Hepatocyte (in vitro differentiated cells): ENCODE measurements around the gene IQGAP2. TPM values are rescaled to one million over a fixed set of nuclear protein-coding genes. Genes with fewer than 3 reads are reported as not detected.

ENCODE experiments used
- DNase-seq: peaks from one replicate; pipeline ENCODE4 v3.0.0-alpha.2; 2016; ENCODE audit warnings: low spot score
- H2AFZ ChIP-seq: fragments of 200-600 bp; sonication (generic); 2 replicates; pipeline ENCODE4 v1.6.0; 2016; ENCODE audit warnings: antibody characterized with exemption, mild to moderate bottlenecking
- H3K27ac ChIP-seq: fragments of 200-600 bp; sonication (generic); 2 replicates; pipeline ENCODE4 v1.5.1; 2016; ENCODE audit warnings: mild to moderate bottlenecking
- H3K27me3 ChIP-seq: fragments of 200-600 bp; sonication (generic); 2 replicates; pipeline ENCODE4 v1.6.1; 2016
- H3K36me3 ChIP-seq: fragments of 200-600 bp; sonication (generic); replicated peaks from 2 replicates; pipeline ENCODE4 v1.5.1; 2016; ENCODE audit warnings: low read depth; ENCODE audit not compliant: insufficient read depth
- H3K4me1 ChIP-seq: fragments of 200-600 bp; sonication (generic); 2 replicates; pipeline ENCODE4 v1.5.1; 2016; ENCODE audit warnings: mild to moderate bottlenecking, moderate library complexity; ENCODE audit not compliant: insufficient read depth
- H3K4me2 ChIP-seq: fragments of 200-600 bp; sonication (generic); 2 replicates; pipeline ENCODE4 v1.6.0; 2016
- H3K4me3 ChIP-seq: fragments of 200-600 bp; sonication (generic); 2 replicates; pipeline ENCODE4 v1.5.1; 2016; ENCODE audit warnings: mild to moderate bottlenecking
- H3K79me2 ChIP-seq: fragments of 200-600 bp; sonication (generic); 2 replicates; pipeline ENCODE4 v1.6.0; 2017; ENCODE audit warnings: mild to moderate bottlenecking
- H3K9me2 ChIP-seq: fragments of 200-600 bp; sonication (generic); replicated peaks from 2 replicates; pipeline ENCODE4 v1.6.0; 2017; ENCODE audit warnings: mild to moderate bottlenecking; ENCODE audit not compliant: insufficient read depth
- H3K9me3 ChIP-seq: fragments of 200-600 bp; sonication (generic); 2 replicates; pipeline ENCODE4 v1.5.1; 2016; ENCODE audit warnings: low read depth, mild to moderate bottlenecking
- H4K20me1 ChIP-seq: fragments of 200-600 bp; sonication (generic); 2 replicates; pipeline ENCODE4 v1.6.0; 2016; ENCODE audit warnings: mild to moderate bottlenecking; ENCODE audit not compliant: insufficient read depth, poor library complexity, severe bottlenecking
- EZH2 ChIP-seq: fragments of 200-600 bp; sonication (generic); IDR thresholded peaks from 2 replicates; pipeline ENCODE4 v1.6.1; 2016; ENCODE audit warnings: antibody characterized with exemption, mild to moderate bottlenecking, borderline replicate concordance
- EZH2phosphoT487 ChIP-seq: fragments of 200-600 bp; sonication (generic); IDR thresholded peaks from one replicate; pipeline ENCODE4 v1.6.1; 2018; ENCODE audit warnings: antibody characterized with exemption, mild to moderate bottlenecking, low read depth, moderate library complexity; ENCODE audit not compliant: unreplicated experiment, severe bottlenecking
- WGBS: methylation state at CpG from one replicate; pipeline ENCODE4 v1.1.6; 2016; ENCODE audit warnings: low lambda C conversion rate; ENCODE audit errors: missing lambda C conversion rate; 5-methylcytosine and 5-hydroxymethylcytosine counted together
- polyA plus RNA-seq: library from polyadenylated mRNA; unstranded; fragments of >200 nt; fragmentation: Nextera tagmentation; extraction: Ambion mirVana; gene quantifications from 2 replicates; pipeline ENCODE4 v1.2.1, GENCODE V29; 2016
- total RNA-seq: library from RNA; depleted of rRNA; stranded (reverse); fragments of >200 nt; gene quantifications from 2 replicates; pipeline ENCODE4 v1.2.3, GENCODE V29; 2014
- TF ChIP-seq, protein P1 (sequence below): fragments of 200-600 bp; sonication (generic); IDR thresholded peaks from 2 replicates; pipeline ENCODE4 v1.5.1; 2016; ENCODE audit warnings: antibody characterized with exemption, mild to moderate bottlenecking; ENCODE audit not compliant: poor library complexity

Gene IQGAP2
- total and polyA plus RNA-seq, 2 experiments from 2014 or later, result 37.2 to 78.9 TPM

- Histone ChIP-seq H4K20me1 (no peaks in the 10 kb centered on the region), H3K27me3 (no peaks in the 10 kb centered on the region), H3K4me1 (no peaks in the 10 kb centered on the region), H3K79me2 (peaks cover 43% of the 10 kb centered on the region), H3K4me3 (no peak overlapping the region), H3K9me3 (no peaks in the 10 kb centered on the region), H3K4me2 (no peak overlapping the region), H3K27ac (no peak overlapping the region), H3K36me3 (no peaks in the 10 kb centered on the region), H2AFZ (no peak overlapping the region), H3K9me2 (no peaks in the 10 kb centered on the region)
- WGBS, result 69% methylated on average over 6 of the region's 6 CpGs
- DNase-seq, result no peak
- TF ChIP-seq, protein P1, sequence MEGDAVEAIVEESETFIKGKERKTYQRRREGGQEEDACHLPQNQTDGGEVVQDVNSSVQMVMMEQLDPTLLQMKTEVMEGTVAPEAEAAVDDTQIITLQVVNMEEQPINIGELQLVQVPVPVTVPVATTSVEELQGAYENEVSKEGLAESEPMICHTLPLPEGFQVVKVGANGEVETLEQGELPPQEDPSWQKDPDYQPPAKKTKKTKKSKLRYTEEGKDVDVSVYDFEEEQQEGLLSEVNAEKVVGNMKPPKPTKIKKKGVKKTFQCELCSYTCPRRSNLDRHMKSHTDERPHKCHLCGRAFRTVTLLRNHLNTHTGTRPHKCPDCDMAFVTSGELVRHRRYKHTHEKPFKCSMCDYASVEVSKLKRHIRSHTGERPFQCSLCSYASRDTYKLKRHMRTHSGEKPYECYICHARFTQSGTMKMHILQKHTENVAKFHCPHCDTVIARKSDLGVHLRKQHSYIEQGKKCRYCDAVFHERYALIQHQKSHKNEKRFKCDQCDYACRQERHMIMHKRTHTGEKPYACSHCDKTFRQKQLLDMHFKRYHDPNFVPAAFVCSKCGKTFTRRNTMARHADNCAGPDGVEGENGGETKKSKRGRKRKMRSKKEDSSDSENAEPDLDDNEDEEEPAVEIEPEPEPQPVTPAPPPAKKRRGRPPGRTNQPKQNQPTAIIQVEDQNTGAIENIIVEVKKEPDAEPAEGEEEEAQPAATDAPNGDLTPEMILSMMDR, result no peak
- TF ChIP-seq EZH2 (no peak), EZH2phosphoT487 (no peak)
These were observed 39.0 kb downstream of the IQGAP2 start for GRCh38 chr5:76441890-76442673.

- no peak overlapping the region for H2AFZ ChIP-seq
- no peak for TF ChIP-seq EZH2
- TF ChIP-seq, protein P1, result no peak
- no peak for TF ChIP-seq EZH2phosphoT487
- H3K79me2 ChIP-seq, result peaks cover 34% of the 10 kb centered on the region
- no peak overlapping the region for H3K4me3 ChIP-seq
- no peak for DNase-seq
- no peak overlapping the region for H3K4me2 ChIP-seq
- no peaks in the 10 kb centered on the region for H3K36me3 ChIP-seq
- peaks cover 5% of the 10 kb centered on the region for H3K4me1 ChIP-seq
- no peaks in the 10 kb centered on the region for H3K9me2 ChIP-seq
- no peaks in the 10 kb centered on the region for H4K20me1 ChIP-seq
- no peak overlapping the region for H3K27ac ChIP-seq
- 72% methylated on average over 4 of the region's 4 CpGs for WGBS
- H3K27me3 ChIP-seq, result no peaks in the 10 kb centered on the region
- no peaks in the 10 kb centered on the region for H3K9me3 ChIP-seq
These were observed 40.1 kb downstream of the IQGAP2 start for GRCh38 chr5:76443066-76443800.

DNA sequence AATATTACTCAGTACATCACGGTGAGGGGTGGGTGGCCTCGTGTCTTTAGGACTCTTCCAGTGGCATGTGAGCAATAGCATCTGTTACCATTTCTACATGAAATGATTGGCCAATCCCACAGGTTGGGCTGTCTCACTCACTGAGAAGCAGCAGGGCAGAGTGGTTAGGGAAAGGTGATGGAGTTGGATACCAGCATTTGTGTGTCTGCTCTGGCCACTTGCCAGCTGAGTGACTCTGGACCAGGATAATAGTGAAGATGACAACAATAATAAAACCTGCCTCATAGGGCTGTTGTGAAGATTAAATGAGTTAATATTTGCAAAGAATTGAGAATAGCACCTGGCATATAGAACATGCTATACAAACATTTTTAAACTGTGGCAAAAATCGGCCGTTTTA is 42.0 kb downstream of the IQGAP2 start:
- no peak for DNase-seq
- Histone ChIP-seq H3K27ac (no peak overlapping the region), H3K4me2 (no peak overlapping the region), H2AFZ (no peak overlapping the region), H3K36me3 (no peaks in the 10 kb centered on the region), H3K27me3 (no peaks in the 10 kb centered on the region), H3K9me2 (no peaks in the 10 kb centered on the region), H4K20me1 (no peaks in the 10 kb centered on the region), H3K4me1 (peaks cover 17% of the 10 kb centered on the region), H3K4me3 (no peak overlapping the region), H3K9me3 (no peaks in the 10 kb centered on the region), H3K79me2 (peaks cover 15% of the 10 kb centered on the region)
- WGBS, result 80% methylated on average over 4 of the region's 4 CpGs
- TF ChIP-seq EZH2phosphoT487 (no peak), EZH2 (no peak)
- TF ChIP-seq, protein P1, result no peak
